ENCODE data around the gene ABCC8. TPM values are rescaled to one million over a fixed set of nuclear protein-coding genes. Genes with fewer than 3 reads are reported as not detected.

The ABCC8 gene
- total RNA-seq, 1 donor from 2014 or later = 1.1 TPM

DNA sequence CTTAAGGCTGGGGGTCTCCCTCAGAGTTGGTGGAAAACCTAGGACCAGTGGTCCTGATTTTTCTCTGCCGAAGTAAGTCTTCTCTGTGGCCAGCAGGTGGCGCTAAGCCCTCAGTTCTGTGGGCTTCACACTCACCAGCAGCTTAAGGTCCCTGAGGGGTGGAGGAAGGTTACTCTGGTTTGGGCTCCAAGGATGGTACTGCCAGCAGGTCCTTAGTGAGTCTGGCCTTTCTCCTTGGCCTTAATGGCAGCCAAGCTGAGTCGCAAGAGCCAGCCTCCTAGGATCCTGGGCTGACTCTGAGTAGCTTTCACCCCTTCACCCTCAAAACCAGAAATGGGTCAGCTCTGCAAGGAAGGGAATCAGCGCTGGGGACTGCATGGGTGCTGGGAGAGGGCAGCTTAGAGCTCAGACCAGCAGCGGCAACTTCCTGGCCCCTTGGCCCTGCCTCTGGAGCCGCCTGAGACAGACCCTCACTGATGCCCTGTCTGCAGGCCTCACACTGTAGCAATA, 92.6 kb downstream of the ABCC8 start:
- Histone ChIP-seq H3K4me1 (peaks cover 49% of the 10 kb centered on the region), H3K27me3 (ENCODE audit: low read depth) (peaks cover 31% of the 10 kb centered on the region), H3K4me3 (no peak overlapping the region), H3K9me3 (replicated peaks) (peaks cover 2% of the 10 kb centered on the region), H3K27ac (replicated peaks) (no peak overlapping the region), H3K36me3 (no peaks in the 10 kb centered on the region)
- TF ChIP-seq, protein P1, sequence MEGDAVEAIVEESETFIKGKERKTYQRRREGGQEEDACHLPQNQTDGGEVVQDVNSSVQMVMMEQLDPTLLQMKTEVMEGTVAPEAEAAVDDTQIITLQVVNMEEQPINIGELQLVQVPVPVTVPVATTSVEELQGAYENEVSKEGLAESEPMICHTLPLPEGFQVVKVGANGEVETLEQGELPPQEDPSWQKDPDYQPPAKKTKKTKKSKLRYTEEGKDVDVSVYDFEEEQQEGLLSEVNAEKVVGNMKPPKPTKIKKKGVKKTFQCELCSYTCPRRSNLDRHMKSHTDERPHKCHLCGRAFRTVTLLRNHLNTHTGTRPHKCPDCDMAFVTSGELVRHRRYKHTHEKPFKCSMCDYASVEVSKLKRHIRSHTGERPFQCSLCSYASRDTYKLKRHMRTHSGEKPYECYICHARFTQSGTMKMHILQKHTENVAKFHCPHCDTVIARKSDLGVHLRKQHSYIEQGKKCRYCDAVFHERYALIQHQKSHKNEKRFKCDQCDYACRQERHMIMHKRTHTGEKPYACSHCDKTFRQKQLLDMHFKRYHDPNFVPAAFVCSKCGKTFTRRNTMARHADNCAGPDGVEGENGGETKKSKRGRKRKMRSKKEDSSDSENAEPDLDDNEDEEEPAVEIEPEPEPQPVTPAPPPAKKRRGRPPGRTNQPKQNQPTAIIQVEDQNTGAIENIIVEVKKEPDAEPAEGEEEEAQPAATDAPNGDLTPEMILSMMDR (IDR thresholded peaks at IDR 0.05; ENCODE audit: borderline replicate concordance) = peak; percentile 93
- intact Hi-C loops (cut with micrococcal nuclease) = loop anchor here (5.0 kb wide), 1 partner anchor 118 kb away; no protein-coding TSS in a partner anchor
- DNase-seq = peak; percentile 79

DNA sequence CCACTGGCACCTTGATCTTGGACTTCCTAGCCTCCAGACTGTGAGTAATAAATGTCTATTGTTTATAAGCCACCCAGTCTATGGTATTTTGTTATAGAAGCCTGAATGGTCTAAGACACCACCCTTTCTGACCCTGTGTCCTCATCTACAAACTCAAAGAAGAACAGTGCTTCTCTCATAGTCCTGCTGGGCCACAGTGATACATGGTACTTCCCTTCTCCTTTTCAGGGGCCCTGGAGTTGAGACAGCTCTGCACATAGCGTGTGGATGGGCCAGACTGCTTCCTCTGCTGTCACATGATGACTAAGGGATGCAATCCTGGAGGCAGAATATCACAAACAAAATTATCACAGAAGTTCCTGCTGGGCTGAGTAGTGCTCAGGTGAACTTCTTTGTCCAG, 93.2 kb downstream of the ABCC8 start:
- Histone ChIP-seq H3K27me3 (ENCODE audit: low read depth) (peaks cover 28% of the 10 kb centered on the region), H3K27ac (replicated peaks) (no peak overlapping the region), H3K4me3 (no peak overlapping the region), H3K4me1 (peaks cover 45% of the 10 kb centered on the region), H3K36me3 (no peaks in the 10 kb centered on the region), H3K9me3 (replicated peaks) (peaks cover 7% of the 10 kb centered on the region)
- intact Hi-C loops (cut with micrococcal nuclease) = loop anchor here (5.0 kb wide), 1 partner anchor 119 kb away; no protein-coding TSS in a partner anchor
- DNase-seq = no peak
- TF ChIP-seq, protein P1 (IDR thresholded peaks at IDR 0.05; ENCODE audit: borderline replicate concordance) = no peak

DNA sequence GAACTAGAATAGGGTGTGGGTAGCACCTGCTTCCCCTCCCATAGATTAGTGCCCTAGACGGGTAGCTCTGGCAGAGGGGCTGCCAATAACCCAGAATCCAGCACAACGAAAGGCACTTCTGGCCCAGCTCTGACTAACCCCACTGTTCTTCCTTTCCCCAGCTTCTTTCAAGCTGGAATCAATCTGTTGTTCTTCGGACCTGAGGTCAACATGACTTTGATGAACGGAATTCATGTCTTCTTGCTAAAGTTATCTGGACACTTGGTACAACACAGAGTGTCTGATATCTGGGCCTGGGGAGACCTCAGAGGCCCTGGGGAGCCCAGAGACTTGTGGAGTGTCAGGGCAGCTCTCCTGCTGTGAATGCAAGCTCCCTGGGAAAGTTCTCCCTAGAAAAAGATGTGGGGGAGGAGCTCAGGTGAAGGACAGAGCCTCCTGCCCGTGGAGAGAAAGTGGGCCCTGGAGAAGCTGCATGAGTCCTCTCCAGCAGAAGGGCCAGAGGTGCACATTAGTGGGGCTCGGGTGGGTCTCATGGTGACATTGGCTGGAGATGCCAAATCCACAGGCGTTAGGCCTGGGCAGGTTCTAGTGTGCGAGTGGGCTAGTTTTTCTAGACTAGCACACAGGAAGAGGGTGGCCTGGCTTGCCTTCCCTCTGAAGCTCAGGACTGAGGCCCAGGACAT, 94.5 kb downstream of the ABCC8 start:
- peaks cover 15% of the 10 kb centered on the region for H3K27me3 ChIP-seq (ENCODE audit: low read depth)
- peaks cover 51% of the 10 kb centered on the region for H3K4me1 ChIP-seq
- H3K4me3 ChIP-seq = no peak overlapping the region
- H3K27ac ChIP-seq (replicated peaks) = no peak overlapping the region
- H3K9me3 ChIP-seq (replicated peaks) = peaks cover 7% of the 10 kb centered on the region
- DNase-seq = no peak
- intact Hi-C loops (cut with micrococcal nuclease) = loop anchor here (5.0 kb wide), 1 partner anchor 120 kb away; no protein-coding TSS in a partner anchor
- no peaks in the 10 kb centered on the region for H3K36me3 ChIP-seq
- TF ChIP-seq, protein P1 (IDR thresholded peaks at IDR 0.05; ENCODE audit: borderline replicate concordance) = no peak

DNA sequence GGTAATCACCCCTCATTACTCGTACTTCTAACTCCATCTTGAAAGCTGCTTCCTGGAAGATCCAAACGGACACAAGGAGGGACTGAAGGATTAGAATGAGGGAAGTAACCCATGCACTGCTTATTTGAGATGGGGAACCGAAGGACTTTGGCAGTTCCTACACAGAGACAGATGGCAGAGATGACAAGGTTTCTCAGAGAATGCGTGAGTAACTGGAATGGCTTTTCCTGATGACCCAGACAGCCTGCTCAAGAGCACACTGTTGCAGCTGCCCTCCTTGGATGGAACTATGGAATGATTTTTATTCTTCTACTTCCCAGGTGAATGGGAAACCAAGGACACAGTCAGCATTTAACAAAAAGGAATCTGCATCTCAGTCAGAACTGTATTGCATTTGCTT, 95.5 kb downstream of the ABCC8 start:
- Histone ChIP-seq H3K4me1 (peaks cover 52% of the 10 kb centered on the region), H3K36me3 (no peaks in the 10 kb centered on the region), H3K4me3 (no peak overlapping the region), H3K9me3 (replicated peaks) (peaks cover 7% of the 10 kb centered on the region), H3K27me3 (ENCODE audit: low read depth) (peaks cover 12% of the 10 kb centered on the region), H3K27ac (replicated peaks) (no peak overlapping the region)
- TF ChIP-seq, protein P1 (IDR thresholded peaks at IDR 0.05; ENCODE audit: borderline replicate concordance) = no peak
- intact Hi-C loops (cut with micrococcal nuclease) = loop anchor here (5.0 kb wide), 1 partner anchor 121 kb away; no protein-coding TSS in a partner anchor
- DNase-seq = no peak

DNA sequence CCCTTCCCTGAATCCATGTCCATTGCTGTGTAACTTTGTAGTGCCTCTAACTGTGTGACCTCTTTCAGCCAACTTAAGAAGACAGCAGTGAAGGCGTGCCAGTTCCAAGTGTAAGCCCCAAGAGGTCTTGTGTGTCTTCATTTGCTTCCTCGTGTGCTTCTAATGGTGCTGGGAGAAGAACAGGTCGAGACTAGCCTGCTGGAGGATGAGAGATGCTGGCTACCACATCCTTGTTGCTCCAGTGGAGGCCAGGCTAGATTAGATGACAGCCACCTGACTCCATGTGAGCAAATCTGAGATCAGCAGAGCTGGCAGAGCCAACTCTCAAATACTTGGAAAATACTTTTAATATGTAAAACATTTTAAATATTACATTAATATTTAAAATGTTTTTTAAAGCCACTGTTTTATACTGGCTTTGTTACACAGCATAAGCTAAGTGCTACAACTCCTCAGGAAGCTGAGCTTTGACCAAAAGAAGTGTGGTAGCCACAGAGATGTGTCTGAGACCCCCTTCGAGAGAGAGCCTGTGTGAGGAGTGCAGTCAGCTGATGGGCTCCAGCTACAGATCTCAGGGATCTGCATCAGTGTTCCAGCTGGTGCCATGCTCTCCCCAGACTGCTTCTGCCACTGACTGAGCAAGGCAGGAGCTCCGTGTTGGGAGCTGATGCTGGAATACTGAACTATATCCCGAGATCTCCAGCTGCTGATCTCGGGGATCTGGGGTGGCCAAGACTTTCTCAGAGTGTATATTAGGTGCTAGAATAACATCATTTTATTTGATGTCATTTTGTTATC, 97.1 kb downstream of the ABCC8 start:
- intact Hi-C loops (cut with micrococcal nuclease) = loop anchor here (5.0 kb wide), 1 partner anchor 123 kb away; no protein-coding TSS in a partner anchor
- no peak for DNase-seq
- Histone ChIP-seq H3K4me1 (peaks cover 43% of the 10 kb centered on the region), H3K9me3 (replicated peaks) (peaks cover 7% of the 10 kb centered on the region), H3K4me3 (no peak overlapping the region), H3K36me3 (no peaks in the 10 kb centered on the region), H3K27ac (replicated peaks) (no peak overlapping the region), H3K27me3 (ENCODE audit: low read depth) (no peaks in the 10 kb centered on the region)
- TF ChIP-seq, protein P1 (IDR thresholded peaks at IDR 0.05; ENCODE audit: borderline replicate concordance) = no peak

Measured in left ventricle myocardium inferior (tissue), 1 donor.